ENCODE data around the gene DNAJC24.

The DNAJC24 gene

DNA sequence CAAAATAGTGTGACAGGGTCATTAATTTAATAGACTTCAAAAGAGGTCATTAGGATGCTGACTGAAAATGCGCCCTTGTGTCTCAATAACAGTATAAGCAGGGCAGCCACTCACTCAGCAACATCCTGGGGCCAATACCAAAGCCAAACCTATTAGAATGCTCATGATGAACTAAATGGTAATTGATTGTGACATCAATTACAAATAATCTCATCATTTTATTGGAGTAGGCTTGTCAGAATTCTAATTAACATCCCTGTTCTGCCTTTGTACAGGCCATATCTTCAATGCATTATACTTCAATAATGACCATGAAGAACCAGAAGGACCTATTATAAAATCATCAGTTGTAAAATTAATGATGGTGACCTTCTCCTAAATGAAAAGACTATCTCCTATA is 64.2 kb downstream of the DNAJC24 start:
- no peak overlapping the region for H3K4me3 ChIP-seq (ENCODE audit: low read depth, low read length)
- ChIA-PET CTCF (no interaction called here), POLR2A (no interaction called here)
- DNase-seq (ENCODE audit: low read depth, low spot score): no peak
- TF ChIP-seq, protein P1, sequence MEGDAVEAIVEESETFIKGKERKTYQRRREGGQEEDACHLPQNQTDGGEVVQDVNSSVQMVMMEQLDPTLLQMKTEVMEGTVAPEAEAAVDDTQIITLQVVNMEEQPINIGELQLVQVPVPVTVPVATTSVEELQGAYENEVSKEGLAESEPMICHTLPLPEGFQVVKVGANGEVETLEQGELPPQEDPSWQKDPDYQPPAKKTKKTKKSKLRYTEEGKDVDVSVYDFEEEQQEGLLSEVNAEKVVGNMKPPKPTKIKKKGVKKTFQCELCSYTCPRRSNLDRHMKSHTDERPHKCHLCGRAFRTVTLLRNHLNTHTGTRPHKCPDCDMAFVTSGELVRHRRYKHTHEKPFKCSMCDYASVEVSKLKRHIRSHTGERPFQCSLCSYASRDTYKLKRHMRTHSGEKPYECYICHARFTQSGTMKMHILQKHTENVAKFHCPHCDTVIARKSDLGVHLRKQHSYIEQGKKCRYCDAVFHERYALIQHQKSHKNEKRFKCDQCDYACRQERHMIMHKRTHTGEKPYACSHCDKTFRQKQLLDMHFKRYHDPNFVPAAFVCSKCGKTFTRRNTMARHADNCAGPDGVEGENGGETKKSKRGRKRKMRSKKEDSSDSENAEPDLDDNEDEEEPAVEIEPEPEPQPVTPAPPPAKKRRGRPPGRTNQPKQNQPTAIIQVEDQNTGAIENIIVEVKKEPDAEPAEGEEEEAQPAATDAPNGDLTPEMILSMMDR (IDR thresholded peaks at IDR 0.05; ENCODE audit: insufficient read depth, low read length, missing control alignments): no peak

DNA sequence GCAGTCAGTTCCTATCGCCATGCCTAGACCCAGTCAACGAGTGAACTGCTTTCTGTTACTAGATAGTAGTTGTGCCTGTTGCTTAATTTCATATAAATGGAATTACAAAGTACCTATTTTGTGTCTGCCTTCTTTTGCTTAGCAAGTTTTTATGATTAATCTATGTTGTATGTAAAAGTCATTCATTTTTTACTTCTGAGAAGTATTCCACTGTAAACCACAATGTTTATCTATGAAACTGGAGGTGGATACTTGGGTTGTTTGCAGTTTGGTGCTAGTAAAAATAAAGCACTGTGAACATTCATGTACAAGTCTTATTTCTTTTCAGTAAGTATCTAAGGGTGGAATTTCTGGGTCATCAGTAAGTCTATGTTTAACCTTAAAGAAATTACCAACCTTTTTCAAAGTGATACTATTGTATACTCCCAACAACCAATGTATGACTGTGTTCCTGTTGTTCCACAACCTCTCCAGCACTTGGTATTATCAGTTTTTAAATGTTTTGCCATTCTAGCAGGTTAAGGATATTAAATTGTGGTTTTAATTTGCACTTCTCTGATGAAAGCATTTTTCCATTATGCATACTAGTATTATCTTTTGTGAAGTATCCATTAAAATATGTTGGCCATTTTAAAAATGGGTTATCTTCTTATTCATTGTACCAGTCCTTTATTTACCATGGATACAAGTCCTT is 68.2 kb downstream of the DNAJC24 start:
- DNase-seq (ENCODE audit: low read depth, low spot score): peak; percentile 65
- TF ChIP-seq, protein P1 (IDR thresholded peaks at IDR 0.05; ENCODE audit: insufficient read depth, low read length, missing control alignments): no peak
- no peak overlapping the region for H3K4me3 ChIP-seq (ENCODE audit: low read depth, low read length)
- POLR2A ChIA-PET: no interaction called here
- CTCF ChIA-PET: no interaction called here

DNA sequence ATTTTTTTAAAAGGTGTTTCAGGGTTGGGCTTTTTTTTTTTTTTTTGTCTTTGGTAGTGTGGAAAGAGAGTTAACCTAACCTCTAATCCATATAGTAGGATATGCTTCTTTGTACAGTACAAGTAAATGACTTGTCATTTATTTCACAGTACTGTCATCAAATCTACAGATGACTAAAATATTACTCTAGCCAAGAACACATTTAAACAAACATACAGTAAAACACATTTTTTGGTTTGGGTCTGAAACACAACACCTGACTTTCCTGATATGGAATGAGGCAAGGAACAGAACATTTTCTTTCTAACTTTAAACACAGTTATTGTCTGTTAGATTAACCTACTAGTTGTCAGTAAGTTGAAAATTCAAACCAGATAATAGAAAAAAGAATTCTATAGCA is 71.6 kb downstream of the DNAJC24 start:
- no peak overlapping the region for H3K4me3 ChIP-seq (ENCODE audit: low read depth, low read length)
- TF ChIP-seq, protein P1 (IDR thresholded peaks at IDR 0.05; ENCODE audit: insufficient read depth, low read length, missing control alignments): no peak
- DNase-seq (ENCODE audit: low read depth, low spot score): no peak
- ChIA-PET POLR2A (no interaction called here), CTCF (no interaction called here)

DNA sequence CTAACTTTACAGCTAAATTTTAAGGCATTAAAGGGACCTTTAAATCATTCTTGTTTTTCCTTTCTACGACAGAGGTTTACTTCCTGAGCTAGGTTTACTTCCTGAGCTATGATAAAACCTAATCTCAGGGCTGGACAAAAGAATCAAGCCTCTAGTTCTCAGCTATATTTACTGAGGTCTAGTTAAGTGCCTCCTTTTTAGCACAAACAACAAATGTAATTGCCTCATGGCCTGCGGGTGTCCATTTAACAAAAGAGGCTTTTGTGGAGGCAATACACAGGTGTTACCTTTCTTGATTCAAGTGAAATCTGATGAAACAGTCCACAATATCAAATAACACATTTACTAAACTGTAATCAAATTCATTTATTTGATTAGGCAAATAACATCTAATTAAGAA is 72.4 kb downstream of the DNAJC24 start:
- ChIA-PET POLR2A (no interaction called here), CTCF (no interaction called here)
- no peak overlapping the region for H3K4me3 ChIP-seq (ENCODE audit: low read depth, low read length)
- no peak for DNase-seq (ENCODE audit: low read depth, low spot score)
- TF ChIP-seq, protein P1 (IDR thresholded peaks at IDR 0.05; ENCODE audit: insufficient read depth, low read length, missing control alignments): no peak

DNA sequence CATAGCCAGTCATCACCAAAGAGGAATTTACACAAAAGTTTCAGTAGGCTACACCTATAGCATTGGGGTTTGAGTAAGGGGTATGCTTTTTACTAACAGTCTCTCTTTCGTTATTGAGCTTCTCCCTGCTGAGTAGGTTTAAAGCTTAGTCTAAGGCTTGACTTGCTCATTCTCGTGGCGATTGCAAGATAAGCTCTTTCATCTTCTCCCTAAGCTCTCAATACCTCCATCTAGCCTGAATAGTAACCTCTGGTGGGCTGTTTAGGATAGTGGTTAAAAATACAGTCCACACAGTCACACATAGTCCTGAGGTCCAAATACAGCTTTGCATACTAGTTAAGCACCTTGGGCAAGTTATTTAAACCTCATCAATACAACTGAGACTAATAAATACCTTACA is 74.1 kb downstream of the DNAJC24 start:
- TF ChIP-seq, protein P1 (IDR thresholded peaks at IDR 0.05; ENCODE audit: insufficient read depth, low read length, missing control alignments): no peak
- DNase-seq (ENCODE audit: low read depth, low spot score): no peak
- POLR2A ChIA-PET: no interaction called here
- CTCF ChIA-PET: interaction anchor here (1.0 to 1.3 kb wide), 2 partner anchors 16 to 22 kb away, joined by 3 read pairs; no protein-coding TSS in a partner anchor
- H3K4me3 ChIP-seq (ENCODE audit: low read depth, low read length): no peak overlapping the region

DNA sequence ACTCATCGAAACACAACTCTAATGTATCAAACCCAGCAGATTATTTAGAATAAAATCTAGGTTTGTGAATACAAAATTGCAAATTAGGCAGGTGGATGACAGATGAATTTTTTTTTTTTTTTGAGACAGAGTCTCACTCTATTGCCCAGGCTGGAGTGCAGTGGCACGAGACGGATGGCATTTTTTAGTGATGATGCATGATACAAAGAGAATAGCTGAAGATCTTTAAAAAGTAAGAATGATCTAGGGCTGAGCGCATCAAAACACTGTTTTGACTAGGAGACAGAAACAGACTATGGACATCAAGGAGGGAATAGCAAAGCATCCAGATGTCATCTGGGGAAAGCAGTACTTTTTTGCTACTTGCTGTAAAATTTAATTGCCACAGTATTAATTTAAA is 76.0 kb downstream of the DNAJC24 start:
- ChIA-PET CTCF (no interaction called here), POLR2A (no interaction called here)
- TF ChIP-seq, protein P1 (IDR thresholded peaks at IDR 0.05; ENCODE audit: insufficient read depth, low read length, missing control alignments): no peak
- no peak overlapping the region for H3K4me3 ChIP-seq (ENCODE audit: low read depth, low read length)
- no peak for DNase-seq (ENCODE audit: low read depth, low spot score)
